A673 (cell line): ENCODE data around the gene CIROP. TPM values are rescaled to one million over a fixed set of nuclear protein-coding genes. Genes with fewer than 3 reads are reported as not detected.

ENCODE experiments used
- BruUV-seq: library from RNA; stranded (reverse); fragments of 400-500 nt; replicated peaks from 2 replicates; lab custom pipeline; 2021; lab: Mats Ljungman, UMichigan
- CTCF ChIA-PET: fragments of 300-600 bp; sonication (Branson Sonifier 250); formaldehyde crosslinking; loops from one replicate; lab custom pipeline; 2022; ENCODE audit warnings: antibody characterized with exemption; lab: Charles Lee
- POLR2A ChIA-PET: fragments of 300-600 bp; sonication (Branson Sonifier 250); formaldehyde crosslinking; loops from one replicate; lab custom pipeline; 2022; ENCODE audit warnings: antibody characterized with exemption; ENCODE audit not compliant: low non-redundant PET; lab: Charles Lee
- DNase-seq: peaks from one replicate; pipeline ENCODE4 v3.0.0-alpha.2; 2015; ENCODE audit warnings: low spot score
- H3K27ac ChIP-seq: fragments of 200-600 bp; sonication (generic); 2 replicates; pipeline ENCODE4 v1.5.1; 2016; ENCODE audit warnings: mixed run types, low read depth, mild to moderate bottlenecking, mixed read lengths, antibody characterized with exemption, low read length; ENCODE audit not compliant: poor library complexity, severe bottlenecking
- H3K27me3 ChIP-seq: fragments of 200-600 bp; sonication (generic); replicated peaks from 2 replicates; pipeline ENCODE4 v1.6.1; 2017; ENCODE audit warnings: mixed run types, low read depth, mild to moderate bottlenecking, mixed read lengths, antibody characterized with exemption, low read length; ENCODE audit not compliant: insufficient read depth, poor library complexity
- H3K36me3 ChIP-seq: fragments of 200-600 bp; sonication (generic); 2 replicates; pipeline ENCODE4 v1.6.1; 2016; ENCODE audit warnings: mixed run types, mild to moderate bottlenecking, mixed read lengths, antibody characterized with exemption, low read length; ENCODE audit not compliant: insufficient read depth, poor library complexity, severe bottlenecking
- H3K4me1 ChIP-seq: fragments of 200-600 bp; sonication (generic); 2 replicates; pipeline ENCODE4 v1.6.1; 2017; ENCODE audit warnings: mixed run types, mild to moderate bottlenecking, mixed read lengths, antibody characterized with exemption, low read length; ENCODE audit not compliant: insufficient read depth, poor library complexity, severe bottlenecking
- H3K4me3 ChIP-seq: fragments of 200-600 bp; sonication (generic); 2 replicates; pipeline ENCODE4 v1.5.1; 2016; ENCODE audit warnings: low read depth, mixed run types, mild to moderate bottlenecking, mixed read lengths, low read length; ENCODE audit not compliant: poor library complexity, severe bottlenecking
- H3K9me3 ChIP-seq: fragments of 200-600 bp; sonication (generic); 2 replicates; pipeline ENCODE4 v1.6.1; 2016; ENCODE audit warnings: mixed run types, low read depth, mild to moderate bottlenecking, mixed read lengths, antibody characterized with exemption, low read length; ENCODE audit not compliant: poor library complexity, severe bottlenecking
- EZH2 ChIP-seq: fragments of 200-600 bp; sonication (generic); IDR thresholded peaks from 2 replicates; pipeline ENCODE4 v1.6.1; 2017; ENCODE audit warnings: borderline replicate concordance, low read depth, mild to moderate bottlenecking, mixed read lengths, antibody characterized with exemption, low read length; ENCODE audit not compliant: poor library complexity, severe bottlenecking
- intact Hi-C: fragments of 100-400 bp; cut with micrococcal nuclease; formaldehyde crosslinking; loops from one replicate; pipeline ENCODE4 v1.10.0; 2022; ENCODE audit not compliant: unreplicated experiment
- total RNA-seq: library from RNA; stranded (reverse); gene quantifications from 2 replicates; pipeline ENCODE4 v1.2.3, GENCODE V29; 2021
- TF ChIP-seq, protein P1 (sequence below): fragments of 300-800, 200-600 bp; sonication (generic); conservative IDR thresholded peaks from 2 replicates; pipeline ENCODE4 v1.5.1; 2017; ENCODE audit warnings: low read depth, mild to moderate bottlenecking, antibody characterized with exemption, low read length, moderate library complexity, mixed read lengths

Gene CIROP
- total RNA-seq, 1 experiment from 2014 or later, result not detected

DNA sequence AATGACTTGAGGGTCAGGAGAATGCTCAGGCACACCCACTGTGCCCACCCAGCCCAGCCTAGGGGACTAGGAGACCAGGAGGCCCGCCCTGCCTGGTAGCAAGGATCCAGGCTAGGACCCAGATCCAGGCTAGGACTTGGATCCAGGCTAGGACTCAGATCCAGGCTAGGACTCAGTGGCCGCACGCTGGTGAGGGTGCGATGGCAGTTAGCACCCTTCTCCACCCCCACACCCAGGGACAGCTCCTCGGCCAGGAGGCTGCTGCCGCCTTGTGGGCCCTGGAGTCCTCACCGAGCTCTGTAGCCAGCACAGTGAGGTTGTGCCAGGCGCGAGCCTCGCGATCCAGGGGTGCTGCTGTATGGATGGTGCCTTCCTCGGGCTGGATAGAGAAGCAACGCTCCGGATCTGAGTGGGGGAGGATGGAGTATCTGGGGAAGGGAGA is 52.6 kb downstream of the CIROP start:
- no peaks in the 10 kb centered on the region for H3K9me3 ChIP-seq
- H3K27me3 ChIP-seq, result no peaks in the 10 kb centered on the region
- ChIA-PET CTCF (interaction anchor here (0.5 to 10.7 kb wide), 5 partner anchors 25 to 70 kb away, joined by 3 to 134 read pairs (median 5); partner anchors contain the start of gene AJUBA), POLR2A (interaction anchor here (0.5 kb wide), 1 partner anchor 10 kb away, joined by 3 read pairs; no protein-coding TSS in a partner anchor)
- peak overlapping the region; percentile 50 for H3K27ac ChIP-seq
- H3K4me1 ChIP-seq, result peaks cover 14% of the 10 kb centered on the region
- intact Hi-C loops, result loop anchor here (10.0 kb wide), 1 partner anchor 497 kb away; no protein-coding TSS in a partner anchor
- DNase-seq, result peak; percentile 44
- peaks cover 42% of the 10 kb centered on the region for H3K36me3 ChIP-seq
- H3K4me3 ChIP-seq, result no peak overlapping the region
- TF ChIP-seq, protein P1, sequence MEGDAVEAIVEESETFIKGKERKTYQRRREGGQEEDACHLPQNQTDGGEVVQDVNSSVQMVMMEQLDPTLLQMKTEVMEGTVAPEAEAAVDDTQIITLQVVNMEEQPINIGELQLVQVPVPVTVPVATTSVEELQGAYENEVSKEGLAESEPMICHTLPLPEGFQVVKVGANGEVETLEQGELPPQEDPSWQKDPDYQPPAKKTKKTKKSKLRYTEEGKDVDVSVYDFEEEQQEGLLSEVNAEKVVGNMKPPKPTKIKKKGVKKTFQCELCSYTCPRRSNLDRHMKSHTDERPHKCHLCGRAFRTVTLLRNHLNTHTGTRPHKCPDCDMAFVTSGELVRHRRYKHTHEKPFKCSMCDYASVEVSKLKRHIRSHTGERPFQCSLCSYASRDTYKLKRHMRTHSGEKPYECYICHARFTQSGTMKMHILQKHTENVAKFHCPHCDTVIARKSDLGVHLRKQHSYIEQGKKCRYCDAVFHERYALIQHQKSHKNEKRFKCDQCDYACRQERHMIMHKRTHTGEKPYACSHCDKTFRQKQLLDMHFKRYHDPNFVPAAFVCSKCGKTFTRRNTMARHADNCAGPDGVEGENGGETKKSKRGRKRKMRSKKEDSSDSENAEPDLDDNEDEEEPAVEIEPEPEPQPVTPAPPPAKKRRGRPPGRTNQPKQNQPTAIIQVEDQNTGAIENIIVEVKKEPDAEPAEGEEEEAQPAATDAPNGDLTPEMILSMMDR, result peak; percentile 49
- no peak for TF ChIP-seq EZH2
- no TSS peak for BruUV-seq

DNA sequence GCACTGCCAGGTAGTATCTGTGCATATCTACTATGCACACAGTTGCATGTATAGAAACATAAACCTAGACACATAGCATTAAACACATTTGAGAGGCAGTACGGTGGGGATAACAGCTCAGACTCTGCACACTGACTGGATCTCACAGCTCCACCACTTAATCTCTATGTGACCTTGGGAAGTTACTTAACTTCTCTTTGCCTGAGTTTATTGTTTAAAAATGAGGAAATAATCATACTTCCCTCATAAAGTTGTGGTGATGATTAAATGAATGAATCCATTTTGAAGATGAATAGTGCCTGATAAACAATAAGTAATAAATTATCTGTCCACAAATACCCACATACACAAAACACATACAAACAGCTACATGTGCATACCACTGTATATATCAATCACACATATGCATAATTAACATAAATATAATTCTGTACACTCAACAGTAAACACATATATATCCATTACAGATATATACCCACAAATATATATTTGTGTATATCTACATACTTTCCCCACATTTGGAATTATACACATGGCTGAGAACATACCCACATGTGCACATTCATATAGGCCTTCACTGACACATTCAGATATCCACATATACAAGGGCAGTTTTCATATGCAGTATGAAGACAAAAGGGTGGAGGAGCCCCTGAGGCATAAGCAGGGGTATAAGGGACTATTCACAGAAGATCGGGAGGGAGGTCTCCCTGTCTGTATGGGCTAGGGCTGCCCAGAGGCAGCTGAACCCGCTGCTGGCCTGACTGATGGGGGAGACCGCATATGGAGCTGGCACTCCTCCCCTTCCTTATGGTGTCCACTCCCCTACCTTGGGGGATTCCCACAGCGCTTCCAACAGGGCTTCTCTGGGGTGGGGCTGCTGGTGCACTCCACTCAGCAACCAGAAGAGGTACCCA is 53.4 kb downstream of the CIROP start:
- no TSS peak for BruUV-seq
- DNase-seq, result no peak
- peak overlapping the region; percentile 16 for H3K27ac ChIP-seq
- POLR2A ChIA-PET, result interaction anchor here (0.5 kb wide), 1 partner anchor 11 kb away, joined by 3 read pairs; no protein-coding TSS in a partner anchor
- peaks cover 10% of the 10 kb centered on the region for H3K4me1 ChIP-seq
- intact Hi-C loops, result loop anchor here (10.0 kb wide), 1 partner anchor 497 kb away; no protein-coding TSS in a partner anchor
- H3K27me3 ChIP-seq, result no peaks in the 10 kb centered on the region
- peaks cover 42% of the 10 kb centered on the region for H3K36me3 ChIP-seq
- H3K9me3 ChIP-seq, result no peaks in the 10 kb centered on the region
- H3K4me3 ChIP-seq, result no peak overlapping the region
- CTCF ChIA-PET, result interaction anchor here (0.5 to 10.7 kb wide), 6 partner anchors 24 to 69 kb away, joined by 3 to 134 read pairs (median 4); partner anchors contain the start of gene AJUBA
- TF ChIP-seq, protein P1, result no peak
- TF ChIP-seq EZH2, result no peak

Other genes starting within 250 kb of the CIROP start
- 7.8 and 11.8 TPM in 2 replicates for gene LRP10, start 233.2 kb downstream of the CIROP start, total RNA-seq
- gene REM2, start 221.8 kb downstream of the CIROP start, total RNA-seq, result 0.15 TPM in 1 of 2 replicates, not detected in the other
- gene RBM23, start 185.8 kb downstream of the CIROP start, total RNA-seq, result 105 and 118 TPM in 2 replicates
- 244 and 273 TPM in 2 replicates for gene PRMT5, start 175.6 kb downstream of the CIROP start, total RNA-seq
- 62.7 and 73.9 TPM in 2 replicates for gene HAUS4, start 147.9 kb downstream of the CIROP start, total RNA-seq
- gene AJUBA, start 122.4 kb downstream of the CIROP start, total RNA-seq, result 37.6 and 43.6 TPM in 2 replicates
- gene C14orf93, start 94.8 kb downstream of the CIROP start, total RNA-seq, result 9.9 and 10.8 TPM in 2 replicates
- gene PSMB5, start 70.1 kb downstream of the CIROP start, total RNA-seq, result 491 and 500 TPM in 2 replicates
- gene PSMB11, start 62.8 kb downstream of the CIROP start, total RNA-seq, result not detected in 2 replicates
- gene CDH24, start 47.5 kb downstream of the CIROP start, total RNA-seq, result 44.8 and 47.0 TPM in 2 replicates
- 325 and 339 TPM in 2 replicates for gene ACIN1, start 9.9 kb downstream of the CIROP start, total RNA-seq
- gene C14orf119, start 9.5 kb downstream of the CIROP start, total RNA-seq, result 50.3 and 54.5 TPM in 2 replicates
- not detected in 2 replicates for gene CEBPE, start 14.3 kb upstream of the CIROP start, total RNA-seq
- 18.3 and 24.8 TPM in 2 replicates for gene SLC7A8, start 78.7 kb upstream of the CIROP start, total RNA-seq
- not detected in 2 replicates for gene RNF212B, start 132.9 kb upstream of the CIROP start, total RNA-seq
- 6.3 and 9.5 TPM in 2 replicates for gene HOMEZ, start 181.1 kb upstream of the CIROP start, total RNA-seq
- gene PPP1R3E, start 197.9 kb upstream of the CIROP start, total RNA-seq, result 9.7 and 10.9 TPM in 2 replicates
- gene BCL2L2, start 201.8 kb upstream of the CIROP start, total RNA-seq, result 22.8 and 25.1 TPM in 2 replicates
- gene PABPN1, start 216.5 kb upstream of the CIROP start, total RNA-seq, result 275 and 287 TPM in 2 replicates
- 23.0 and 28.4 TPM in 2 replicates for gene SLC22A17, start 247.9 kb upstream of the CIROP start, total RNA-seq